NCI-H69 (cell line): ENCODE data around the gene ARPC3.
A peak's percentile ranks its signal among the peaks of the same experiment; 100 is the strongest.
"Not testable (repeated sequence)": the region's sequence is repeated elsewhere in the genome, so short reads cannot be mapped to it uniquely, and the experiment has no call there.

ENCODE experiments used
- DNase-seq: peaks from one replicate; lab custom pipeline; 2025; lab: John Stamatoyannopoulos, UW

The ARPC3 gene

DNA sequence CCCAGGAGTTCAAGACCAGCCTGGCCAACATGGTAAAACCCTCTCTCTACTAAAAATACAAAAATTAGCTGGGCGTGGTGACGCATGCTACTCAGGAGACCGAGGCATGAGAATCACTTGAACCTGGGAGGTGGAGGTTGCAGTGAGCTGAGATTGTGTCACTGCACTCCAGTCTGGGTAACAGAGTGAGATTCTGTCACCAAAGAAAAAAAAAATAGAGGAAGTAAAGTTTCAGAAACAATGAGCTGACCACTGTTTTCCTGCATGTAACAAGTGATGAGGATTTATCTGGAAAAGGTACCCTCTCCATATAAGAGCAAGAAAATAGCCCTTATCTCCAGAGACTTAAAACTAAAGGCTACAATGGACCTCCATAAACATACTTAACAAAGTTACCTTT lies 33.0 kb downstream of the ARPC3 start:
- not testable (repeated sequence) for DNase-seq

DNA sequence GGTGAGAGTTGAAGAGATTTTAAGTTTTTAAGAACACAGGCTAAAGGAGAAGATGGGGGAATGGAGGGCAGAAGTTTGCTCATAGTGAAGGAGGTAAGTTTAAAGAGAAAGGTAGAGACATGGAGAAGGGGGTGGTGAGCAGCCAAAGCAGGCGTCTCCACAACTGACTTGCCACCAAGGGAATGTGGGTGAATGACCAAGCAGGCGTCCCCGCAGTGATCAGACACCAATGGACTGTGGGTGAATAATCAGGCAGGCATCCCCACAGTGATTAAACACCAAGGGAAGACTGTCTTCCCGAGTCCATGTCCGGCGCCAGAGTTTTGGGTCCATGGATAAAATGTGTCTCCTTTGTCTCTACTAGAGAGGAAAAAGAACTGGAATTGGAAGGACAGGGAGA lies 40.1 kb downstream of the ARPC3 start:
- DNase-seq: not testable (repeated sequence)

DNA sequence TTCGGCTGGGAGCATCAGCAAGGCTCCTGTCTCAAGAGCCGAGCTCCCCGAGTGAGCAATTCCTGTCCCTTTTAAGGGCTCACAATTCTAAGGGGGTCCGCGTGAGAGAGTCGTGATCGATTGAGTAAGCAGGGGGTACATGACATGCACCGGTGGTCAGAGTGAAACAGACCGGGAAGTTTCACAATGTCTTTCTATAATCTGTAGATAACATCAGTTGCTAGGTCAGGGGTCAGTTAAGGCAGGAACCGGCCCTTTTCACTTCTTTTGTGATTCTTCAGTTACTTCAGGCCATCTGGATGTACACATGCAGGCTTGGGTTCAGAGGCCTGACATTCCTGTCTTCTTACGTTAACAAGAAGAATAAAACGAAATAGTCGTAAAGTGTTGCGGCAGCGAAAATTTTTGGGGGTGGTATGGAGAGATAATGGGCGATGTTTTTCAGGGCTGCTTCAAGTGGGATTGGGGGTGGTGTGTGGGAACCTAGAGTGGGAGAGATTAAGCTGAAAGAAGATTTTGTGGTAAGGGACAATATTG lies 44.9 kb downstream of the ARPC3 start:
- not testable (repeated sequence) for DNase-seq

DNA sequence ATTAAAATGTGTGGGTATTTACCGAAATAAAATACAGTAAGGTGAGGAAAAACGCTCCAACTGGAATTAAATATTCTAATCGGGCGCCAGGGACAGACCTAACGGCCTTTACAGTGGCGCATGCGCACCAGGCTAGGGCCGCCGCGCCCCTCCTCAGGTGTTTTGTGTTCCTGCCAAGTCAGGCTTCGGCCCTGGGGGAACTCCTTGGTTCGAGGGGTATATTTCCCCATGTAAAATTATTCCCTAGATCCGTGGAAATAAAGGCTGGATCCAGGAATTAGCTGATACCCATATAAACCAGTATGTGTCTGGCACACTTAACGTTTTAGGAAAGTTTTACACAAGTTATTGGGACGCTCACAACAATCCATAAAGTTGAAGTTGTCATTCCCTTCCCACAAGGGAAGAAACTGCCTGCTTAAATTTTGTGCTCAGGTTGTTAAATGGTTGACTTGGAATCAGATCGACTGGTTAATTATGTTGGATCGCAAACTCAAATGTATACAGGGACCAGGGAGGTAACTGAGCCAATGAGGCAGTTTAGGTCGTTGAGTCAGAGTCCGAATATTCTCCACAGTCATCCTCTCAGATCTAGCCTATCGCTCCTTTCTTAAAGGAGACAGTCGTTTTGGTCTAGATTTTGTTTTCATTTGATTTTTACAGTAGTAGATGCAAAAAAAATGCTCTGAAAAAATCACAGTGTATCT lies 46.0 kb downstream of the ARPC3 start:
- DNase-seq: peak; percentile 93

DNA sequence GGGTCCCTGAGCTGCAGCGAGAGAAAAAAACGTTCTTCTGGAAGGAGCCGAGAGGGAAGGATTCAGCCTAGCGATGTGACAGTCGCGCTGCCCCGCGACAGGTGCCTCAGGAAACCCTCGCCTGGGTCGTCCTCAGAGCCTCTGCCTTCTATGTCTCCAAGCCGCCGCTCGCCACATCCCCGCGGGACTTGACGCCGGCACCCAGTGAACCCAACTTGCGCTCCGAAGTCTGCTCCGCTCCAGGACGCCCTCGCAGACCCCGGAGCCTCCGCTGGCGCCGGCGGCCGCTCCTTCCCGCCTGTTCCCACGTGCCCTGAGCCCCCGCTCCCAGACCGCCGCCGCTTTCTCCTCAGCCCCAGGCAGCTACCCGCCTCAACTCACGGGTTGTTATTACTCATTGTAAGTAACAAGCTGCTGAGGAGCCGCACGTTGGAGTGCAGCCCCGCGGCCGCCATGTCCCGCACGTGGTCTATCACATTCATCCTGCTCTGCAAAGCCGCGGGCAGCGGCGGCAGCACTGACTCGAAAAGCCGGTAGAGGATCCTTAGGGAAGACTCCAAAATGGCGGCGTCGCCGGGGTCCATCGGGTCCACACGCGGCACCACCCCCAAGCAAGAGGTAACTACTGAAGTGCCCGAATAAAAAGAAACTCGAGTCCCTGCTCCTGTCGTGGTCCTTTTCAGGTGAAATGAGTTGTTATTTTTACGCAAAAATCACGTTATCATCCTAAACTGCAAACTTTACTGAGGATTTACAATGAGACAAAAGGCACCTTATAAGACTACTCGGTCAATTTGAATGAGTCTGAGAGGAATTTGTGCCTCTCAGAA lies 46.8 kb downstream of the ARPC3 start, which contains the start of gene ANAPC7:
Gene ANAPC7 (minus strand): TSS at position 563 of the 830 bp plus-strand sequence. CDS start 81 bp downstream, at position 482.
- DNase-seq: peak; percentile 97
